GM12891 (cell line): ENCODE data around the gene RPUSD1.

ENCODE experiments used
- DNase-seq: peaks from one replicate; pipeline ENCODE4 v3.0.0; 2011; ENCODE audit warnings: low spot score; ENCODE audit not compliant: insufficient read length
- FAIRE-seq: peaks from 2 replicates; lab custom pipeline; 2011; peaks lifted over from hg19 to GRCh38; lab: Jason Lieb, UNC
- PAX5 ChIP-seq: IDR thresholded peaks from 2 replicates; pipeline ENCODE4 v1.6.1; 2011; ENCODE audit warnings: low read length, moderate library complexity, mild to moderate bottlenecking; ENCODE audit not compliant: insufficient read depth, severe bottlenecking
- POLR2A ChIP-seq: IDR thresholded peaks from 2 replicates; pipeline ENCODE4 v1.6.1; 2011; ENCODE audit warnings: low read depth, low read length, control low read depth
- POLR2AphosphoS5 ChIP-seq: IDR thresholded peaks from 2 replicates; pipeline ENCODE4 v1.6.1; 2011; ENCODE audit warnings: low read depth, low read length, control low read depth
- POU2F2 ChIP-seq: IDR thresholded peaks from 2 replicates; pipeline ENCODE4 v1.6.1; 2011; ENCODE audit warnings: low read depth, mild to moderate bottlenecking, control low read depth, low read length, moderate library complexity
- SPI1 ChIP-seq: IDR thresholded peaks from 2 replicates; pipeline ENCODE4 v1.6.1; 2011; ENCODE audit warnings: low read depth, low read length, control low read depth
- TAF1 ChIP-seq: IDR thresholded peaks from 2 replicates; pipeline ENCODE4 v1.6.1; 2011; ENCODE audit warnings: low read depth, low read length, control low read depth

RPUSD1 gene

GRCh38 chr16:785563-786535 lies 2.3 kb downstream of the RPUSD1 start:
- DNase-seq (peak; percentile 81), FAIRE-seq (peak; percentile 88)
- no peak for TF ChIP-seq POU2F2
- TF ChIP-seq SPI1, result no peak
- TF ChIP-seq POLR2AphosphoS5, result no peak
- TF ChIP-seq POLR2A, result no peak
- no peak for TF ChIP-seq TAF1
- no peak for TF ChIP-seq PAX5

- TF ChIP-seq POU2F2 (no peak), POLR2AphosphoS5 (no peak), POLR2A (no peak), PAX5 (no peak), TAF1 (no peak), SPI1 (no peak)
- FAIRE-seq (no peak), DNase-seq (no peak)
These were observed 3.8 kb downstream of the RPUSD1 start for GRCh38 chr16:784431-784830.

GRCh38 chr16:783404-784161 lies 4.6 kb downstream of the RPUSD1 start:
- no peak for DNase-seq
- TF ChIP-seq SPI1 (no peak), POLR2A (no peak), POU2F2 (no peak), POLR2AphosphoS5 (no peak), PAX5 (no peak), TAF1 (no peak)
- no peak for FAIRE-seq

- FAIRE-seq (no peak), DNase-seq (no peak)
- TF ChIP-seq SPI1, result no peak
- TF ChIP-seq TAF1, result no peak
- no peak for TF ChIP-seq PAX5
- TF ChIP-seq POU2F2, result no peak
- no peak for TF ChIP-seq POLR2AphosphoS5
- no peak for TF ChIP-seq POLR2A
These were observed 5.3 kb downstream of the RPUSD1 start for GRCh38 chr16:782766-783403.

GRCh38 chr16:782258-782657 lies 5.9 kb downstream of the RPUSD1 start:
- FAIRE-seq (no peak), DNase-seq (no peak)
- TF ChIP-seq TAF1, result no peak
- TF ChIP-seq PAX5, result no peak
- TF ChIP-seq POLR2A, result no peak; the same call in 1 of the 2 replicates
- TF ChIP-seq SPI1, result no peak

- TF ChIP-seq PAX5 (no peak), POU2F2 (no peak), TAF1 (no peak), POLR2AphosphoS5 (no peak), POLR2A (no peak), SPI1 (no peak)
- FAIRE-seq (no peak), DNase-seq (no peak)
These were observed 6.7 kb downstream of the RPUSD1 start for GRCh38 chr16:781346-782010.

- DNase-seq (no peak), FAIRE-seq (no peak)
- TF ChIP-seq POLR2AphosphoS5 (no peak), POLR2A (no peak), TAF1 (no peak), POU2F2 (no peak), PAX5 (no peak), SPI1 (no peak)
These were observed 7.9 kb downstream of the RPUSD1 start for GRCh38 chr16:780296-780695.

- no peak for DNase-seq
- FAIRE-seq, result no peak
These were observed 8.6 kb downstream of the RPUSD1 start for GRCh38 chr16:779561-779960.

More at GRCh38 chr16:779561-779960, 8.6 kb downstream of the RPUSD1 start:
- no peak for TF ChIP-seq PAX5
- no peak for TF ChIP-seq POLR2AphosphoS5
- TF ChIP-seq SPI1, result no peak
- no peak for TF ChIP-seq POLR2A
- TF ChIP-seq TAF1, result no peak
- no peak for TF ChIP-seq POU2F2
